ENCODE data around the gene CABP4.

GRCh38 chr11:67489203-67489884, 34.2 kb downstream of the CABP4 start:
- TF ChIP-seq, protein P1, sequence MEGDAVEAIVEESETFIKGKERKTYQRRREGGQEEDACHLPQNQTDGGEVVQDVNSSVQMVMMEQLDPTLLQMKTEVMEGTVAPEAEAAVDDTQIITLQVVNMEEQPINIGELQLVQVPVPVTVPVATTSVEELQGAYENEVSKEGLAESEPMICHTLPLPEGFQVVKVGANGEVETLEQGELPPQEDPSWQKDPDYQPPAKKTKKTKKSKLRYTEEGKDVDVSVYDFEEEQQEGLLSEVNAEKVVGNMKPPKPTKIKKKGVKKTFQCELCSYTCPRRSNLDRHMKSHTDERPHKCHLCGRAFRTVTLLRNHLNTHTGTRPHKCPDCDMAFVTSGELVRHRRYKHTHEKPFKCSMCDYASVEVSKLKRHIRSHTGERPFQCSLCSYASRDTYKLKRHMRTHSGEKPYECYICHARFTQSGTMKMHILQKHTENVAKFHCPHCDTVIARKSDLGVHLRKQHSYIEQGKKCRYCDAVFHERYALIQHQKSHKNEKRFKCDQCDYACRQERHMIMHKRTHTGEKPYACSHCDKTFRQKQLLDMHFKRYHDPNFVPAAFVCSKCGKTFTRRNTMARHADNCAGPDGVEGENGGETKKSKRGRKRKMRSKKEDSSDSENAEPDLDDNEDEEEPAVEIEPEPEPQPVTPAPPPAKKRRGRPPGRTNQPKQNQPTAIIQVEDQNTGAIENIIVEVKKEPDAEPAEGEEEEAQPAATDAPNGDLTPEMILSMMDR (IDR thresholded peaks at IDR 0.05): no peak
- no peak for TF ChIP-seq EP300 (IDR thresholded peaks at IDR 0.05)
- no peak for TF ChIP-seq POLR2AphosphoS5 (IDR thresholded peaks at IDR 0.05)
- no peak for TF ChIP-seq POLR2A (IDR thresholded peaks at IDR 0.05)
